ENCODE data around the gene CDT1.
A peak's percentile ranks its signal among the peaks of the same experiment; 100 is the strongest.

The CDT1 gene

GRCh38 chr16:88813269-88814143 is 9.9 kb downstream of the CDT1 start:
- TF ChIP-seq, protein P1, sequence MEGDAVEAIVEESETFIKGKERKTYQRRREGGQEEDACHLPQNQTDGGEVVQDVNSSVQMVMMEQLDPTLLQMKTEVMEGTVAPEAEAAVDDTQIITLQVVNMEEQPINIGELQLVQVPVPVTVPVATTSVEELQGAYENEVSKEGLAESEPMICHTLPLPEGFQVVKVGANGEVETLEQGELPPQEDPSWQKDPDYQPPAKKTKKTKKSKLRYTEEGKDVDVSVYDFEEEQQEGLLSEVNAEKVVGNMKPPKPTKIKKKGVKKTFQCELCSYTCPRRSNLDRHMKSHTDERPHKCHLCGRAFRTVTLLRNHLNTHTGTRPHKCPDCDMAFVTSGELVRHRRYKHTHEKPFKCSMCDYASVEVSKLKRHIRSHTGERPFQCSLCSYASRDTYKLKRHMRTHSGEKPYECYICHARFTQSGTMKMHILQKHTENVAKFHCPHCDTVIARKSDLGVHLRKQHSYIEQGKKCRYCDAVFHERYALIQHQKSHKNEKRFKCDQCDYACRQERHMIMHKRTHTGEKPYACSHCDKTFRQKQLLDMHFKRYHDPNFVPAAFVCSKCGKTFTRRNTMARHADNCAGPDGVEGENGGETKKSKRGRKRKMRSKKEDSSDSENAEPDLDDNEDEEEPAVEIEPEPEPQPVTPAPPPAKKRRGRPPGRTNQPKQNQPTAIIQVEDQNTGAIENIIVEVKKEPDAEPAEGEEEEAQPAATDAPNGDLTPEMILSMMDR (IDR thresholded peaks at IDR 0.05; ENCODE audit: poor library complexity, severe bottlenecking) = no peak
- no peak for ATAC-seq (ENCODE audit: low read depth)
- Histone ChIP-seq H3K27me3 (ENCODE audit: insufficient read depth, poor library complexity, severe bottlenecking) (no peaks in the 10 kb centered on the region), H3K36me3 (ENCODE audit: low read depth) (peaks cover 22% of the 10 kb centered on the region), H3K27ac (ENCODE audit: poor library complexity, severe bottlenecking) (peak overlapping the region; percentile 88), H3K9me3 (ENCODE audit: severe bottlenecking) (no peaks in the 10 kb centered on the region), H3K4me3 (ENCODE audit: severe bottlenecking) (no peak overlapping the region), H3K4me1 (ENCODE audit: insufficient read depth, poor library complexity, severe bottlenecking) (peaks cover 6% of the 10 kb centered on the region)
- DNase-seq (ENCODE audit: low spot score) = no peak

- DNase-seq (ENCODE audit: low spot score) = no peak
- H3K27me3 ChIP-seq (ENCODE audit: insufficient read depth, poor library complexity, severe bottlenecking) = no peaks in the 10 kb centered on the region
- H3K27ac ChIP-seq (ENCODE audit: poor library complexity, severe bottlenecking) = no peak overlapping the region
- no peak overlapping the region for H3K4me3 ChIP-seq (ENCODE audit: severe bottlenecking)
- peaks cover 6% of the 10 kb centered on the region for H3K4me1 ChIP-seq (ENCODE audit: insufficient read depth, poor library complexity, severe bottlenecking)
- TF ChIP-seq, protein P1 (IDR thresholded peaks at IDR 0.05; ENCODE audit: poor library complexity, severe bottlenecking) = no peak
- no peaks in the 10 kb centered on the region for H3K9me3 ChIP-seq (ENCODE audit: severe bottlenecking)
- ATAC-seq (ENCODE audit: low read depth) = no peak
- peaks cover 16% of the 10 kb centered on the region for H3K36me3 ChIP-seq (ENCODE audit: low read depth)
Observed at GRCh38 chr16:88814144-88814502, 10.5 kb downstream of the CDT1 start.

DNA sequence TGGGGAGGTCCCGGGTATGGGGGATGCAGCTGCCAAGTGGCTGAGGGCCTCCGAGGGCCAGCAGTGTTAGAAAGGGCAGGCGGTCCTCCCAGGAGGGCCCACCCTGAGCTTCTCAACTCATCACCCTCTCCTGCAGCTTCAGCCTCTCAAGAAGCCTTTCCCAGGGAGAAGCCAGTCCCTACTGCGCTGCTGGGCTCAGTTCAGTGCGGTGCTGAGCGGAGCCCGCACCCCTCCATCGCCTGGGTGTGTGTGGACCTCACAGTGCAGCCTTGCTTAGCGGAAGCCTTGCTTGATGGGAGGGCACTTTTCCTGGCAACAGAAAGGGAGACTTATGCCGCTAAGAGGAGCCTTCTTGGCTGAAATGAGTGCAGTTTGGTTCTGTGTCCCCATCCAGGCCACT is 11.6 kb downstream of the CDT1 start:
- Histone ChIP-seq H3K4me3 (ENCODE audit: severe bottlenecking) (no peak overlapping the region), H3K9me3 (ENCODE audit: severe bottlenecking) (no peaks in the 10 kb centered on the region), H3K36me3 (ENCODE audit: low read depth) (peaks cover 5% of the 10 kb centered on the region), H3K4me1 (ENCODE audit: insufficient read depth, poor library complexity, severe bottlenecking) (peaks cover 4% of the 10 kb centered on the region), H3K27me3 (ENCODE audit: insufficient read depth, poor library complexity, severe bottlenecking) (no peaks in the 10 kb centered on the region), H3K27ac (ENCODE audit: poor library complexity, severe bottlenecking) (no peak overlapping the region)
- DNase-seq (ENCODE audit: low spot score) (no peak), ATAC-seq (ENCODE audit: low read depth) (no peak)
- TF ChIP-seq, protein P1 (IDR thresholded peaks at IDR 0.05; ENCODE audit: poor library complexity, severe bottlenecking) = no peak

DNA sequence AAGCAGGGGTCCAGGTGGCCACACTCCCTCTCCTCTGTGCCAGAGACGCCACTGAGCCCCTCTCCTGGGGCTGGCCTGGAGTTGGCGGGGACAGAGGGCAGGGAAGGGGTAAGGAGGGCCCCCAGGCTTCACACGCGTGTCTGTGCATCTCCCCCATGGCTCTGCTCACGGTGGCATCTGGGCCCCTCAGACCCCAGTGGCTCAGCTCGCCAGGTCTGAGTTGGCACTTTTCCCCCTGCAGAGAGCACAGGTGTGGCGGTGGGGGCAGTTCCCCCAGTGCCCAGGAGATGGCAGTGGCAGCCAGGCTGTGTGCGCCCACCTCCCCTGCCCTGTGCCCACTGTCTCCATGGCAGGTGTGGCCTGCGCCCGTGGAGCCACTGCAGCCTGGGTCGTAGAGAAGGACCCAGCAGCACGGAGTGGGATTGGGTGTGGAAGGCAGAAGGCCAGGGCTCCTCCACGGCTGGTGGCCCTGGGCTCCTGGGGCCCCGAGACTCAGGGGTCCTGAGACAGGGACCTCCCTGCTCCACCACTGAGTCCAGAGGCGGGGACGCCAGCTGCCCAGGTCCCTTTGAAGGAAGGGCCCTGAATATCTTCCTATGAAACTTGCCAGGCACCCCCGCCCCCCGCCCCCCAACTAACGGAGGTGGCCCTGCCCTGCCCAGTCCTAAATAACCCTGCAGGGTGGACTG is 12.5 kb downstream of the CDT1 start:
- Histone ChIP-seq H3K36me3 (ENCODE audit: low read depth) (no peaks in the 10 kb centered on the region), H3K27ac (ENCODE audit: poor library complexity, severe bottlenecking) (no peak overlapping the region), H3K27me3 (ENCODE audit: insufficient read depth, poor library complexity, severe bottlenecking) (no peaks in the 10 kb centered on the region), H3K4me1 (ENCODE audit: insufficient read depth, poor library complexity, severe bottlenecking) (no peaks in the 10 kb centered on the region), H3K4me3 (ENCODE audit: severe bottlenecking) (no peak overlapping the region), H3K9me3 (ENCODE audit: severe bottlenecking) (no peaks in the 10 kb centered on the region)
- TF ChIP-seq, protein P1 (IDR thresholded peaks at IDR 0.05; ENCODE audit: poor library complexity, severe bottlenecking) = peak; percentile 85
- peak; percentile 8; the same call in 1 of the 3 replicates for ATAC-seq (ENCODE audit: low read depth)
- DNase-seq (ENCODE audit: low spot score) = no peak

All from RWPE2 (cell line).